Cardiac fibroblast (primary cell): ENCODE measurements around the gene INTS6L.

Source experiments
- DNase-seq, 2 donors: peaks; one replicate each; pipeline versions ENCODE4 v3.0.0 to v3.0.0-alpha.2; 2010; ENCODE audit warnings: low read depth in 2 of 2
- H3K4me3 ChIP-seq, 2 donors: replicated peaks in 1 of 2; 1 replicate in 1 of 2; 2 replicates in 1 of 2; pipeline ENCODE4 v1.5.1; 2011; ENCODE audit warnings: low read depth in 2 of 2, low read length in 2 of 2, mild to moderate bottlenecking in 2 of 2, moderate library complexity in 1 of 2
- TF ChIP-seq, protein P1 (sequence below): IDR thresholded peaks from one replicate; pipeline ENCODE4 v1.5.1; 2011; ENCODE audit warnings: low read depth, mild to moderate bottlenecking, low read length, inconsistent platforms

The INTS6L gene

GRCh38 chrX:135520553-135521404 lies at the start of gene INTS6L:
TSS of gene INTS6L (plus strand) at chrX:135520660. CDS start at chrX:135520993, 333 bp downstream.
- peak within 1 kb of the TSS; percentile 67 to 69 for H3K4me3 ChIP-seq
- DNase-seq, result peak; percentile 86 to 93
- TF ChIP-seq, protein P1, sequence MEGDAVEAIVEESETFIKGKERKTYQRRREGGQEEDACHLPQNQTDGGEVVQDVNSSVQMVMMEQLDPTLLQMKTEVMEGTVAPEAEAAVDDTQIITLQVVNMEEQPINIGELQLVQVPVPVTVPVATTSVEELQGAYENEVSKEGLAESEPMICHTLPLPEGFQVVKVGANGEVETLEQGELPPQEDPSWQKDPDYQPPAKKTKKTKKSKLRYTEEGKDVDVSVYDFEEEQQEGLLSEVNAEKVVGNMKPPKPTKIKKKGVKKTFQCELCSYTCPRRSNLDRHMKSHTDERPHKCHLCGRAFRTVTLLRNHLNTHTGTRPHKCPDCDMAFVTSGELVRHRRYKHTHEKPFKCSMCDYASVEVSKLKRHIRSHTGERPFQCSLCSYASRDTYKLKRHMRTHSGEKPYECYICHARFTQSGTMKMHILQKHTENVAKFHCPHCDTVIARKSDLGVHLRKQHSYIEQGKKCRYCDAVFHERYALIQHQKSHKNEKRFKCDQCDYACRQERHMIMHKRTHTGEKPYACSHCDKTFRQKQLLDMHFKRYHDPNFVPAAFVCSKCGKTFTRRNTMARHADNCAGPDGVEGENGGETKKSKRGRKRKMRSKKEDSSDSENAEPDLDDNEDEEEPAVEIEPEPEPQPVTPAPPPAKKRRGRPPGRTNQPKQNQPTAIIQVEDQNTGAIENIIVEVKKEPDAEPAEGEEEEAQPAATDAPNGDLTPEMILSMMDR, result no peak

DNA sequence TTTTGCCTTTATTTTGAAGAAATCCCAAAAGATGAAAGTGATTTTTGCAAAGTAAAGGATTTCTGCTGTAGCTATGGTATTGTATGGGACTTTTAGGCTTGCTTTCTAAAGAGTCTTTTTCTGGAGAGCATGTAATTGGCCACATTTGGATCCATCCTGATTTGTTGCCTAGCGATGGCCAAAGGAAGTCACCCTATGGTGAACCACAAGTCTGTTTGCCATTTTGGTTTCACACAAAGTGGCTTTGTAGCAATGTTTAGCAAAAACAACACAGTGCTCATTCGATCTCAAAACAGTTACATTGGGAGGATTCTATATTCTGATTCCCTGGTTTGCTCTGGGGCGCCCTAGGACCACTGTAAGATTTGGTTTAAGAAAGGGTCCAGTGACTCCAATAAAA lies 44.1 kb upstream of the INTS6L start:
- H3K4me3 ChIP-seq, result no peak overlapping the region
- DNase-seq, result no peak
- TF ChIP-seq, protein P1, result no peak

DNA sequence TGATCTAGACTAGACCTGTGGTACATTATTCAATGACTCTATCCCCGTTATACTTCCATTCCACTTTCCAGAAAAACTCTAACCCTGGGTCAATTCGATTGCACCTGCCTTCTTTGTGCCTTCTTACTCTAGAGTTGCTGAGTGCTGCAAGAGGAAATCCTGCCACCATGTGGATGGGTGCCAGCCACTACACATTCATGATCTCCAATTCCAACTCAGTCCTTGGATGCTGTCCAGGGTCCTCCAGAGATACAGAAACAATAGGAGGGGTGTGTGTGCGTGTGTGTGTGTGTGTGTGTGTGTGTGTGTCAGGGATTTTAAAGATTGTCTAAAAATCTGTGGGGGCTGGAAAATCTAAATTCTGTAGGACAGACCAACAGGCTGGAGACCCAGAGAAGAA lies 42.9 kb upstream of the INTS6L start:
- peak; percentile 75 to 89 for DNase-seq
- TF ChIP-seq, protein P1, result peak; percentile 42
- H3K4me3 ChIP-seq, result no peak overlapping the region

- TF ChIP-seq, protein P1, result no peak
- no peak for DNase-seq
- no peak overlapping the region for H3K4me3 ChIP-seq
These were observed 40.4 kb upstream of the INTS6L start for GRCh38 chrX:135480076-135480475.

DNA sequence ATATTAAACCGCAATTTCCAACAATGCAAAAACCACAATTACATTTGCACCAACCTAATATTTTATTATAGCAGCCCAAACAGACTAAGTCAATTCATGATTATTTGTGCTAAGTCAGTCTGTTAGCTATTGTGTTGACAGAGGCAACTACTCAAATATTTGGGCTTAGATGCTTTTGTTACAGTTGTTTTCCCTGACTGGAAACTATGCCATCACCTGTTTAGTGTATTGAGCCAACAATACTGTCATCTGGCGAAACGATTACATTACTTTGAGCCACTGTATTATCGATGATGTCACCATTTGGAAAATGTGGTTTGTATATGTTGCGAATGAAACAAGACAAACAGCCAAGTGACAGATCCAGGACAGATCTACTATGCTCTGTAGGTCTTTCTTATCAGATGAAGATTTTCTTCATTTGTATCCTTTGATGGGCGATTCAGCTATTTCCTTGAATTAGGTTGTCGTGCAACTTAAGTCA lies 38.7 kb upstream of the INTS6L start:
- H3K4me3 ChIP-seq, result no peak overlapping the region
- TF ChIP-seq, protein P1, result no peak
- DNase-seq, result no peak

GRCh38 chrX:135484641-135485289 lies 35.7 kb upstream of the INTS6L start:
- TF ChIP-seq, protein P1, result peak; percentile 66
- peak; percentile 61 to 79 for DNase-seq
- no peak overlapping the region for H3K4me3 ChIP-seq
